ENCODE data around the gene PTPRK.
"Not testable (repeated sequence)": the region's sequence is repeated elsewhere in the genome, so short reads cannot be mapped to it uniquely, and the experiment has no call there.

Gene PTPRK

GRCh38 chr6:128493877-128494276 lies 26.5 kb downstream of the PTPRK start:
- no peak for TF ChIP-seq CTCF (IDR thresholded peaks at IDR 0.05; ENCODE audit: control insufficient read depth, insufficient read depth, low read depth, low read length, missing control alignments)
- H3K4me3 ChIP-seq (ENCODE audit: control insufficient read depth, low read depth, low read length), result no peak overlapping the region

GRCh38 chr6:128492386-128492785 lies 28.0 kb downstream of the PTPRK start:
- H3K4me3 ChIP-seq (ENCODE audit: control insufficient read depth, low read depth, low read length), result no peak overlapping the region
- TF ChIP-seq CTCF (IDR thresholded peaks at IDR 0.05; ENCODE audit: control insufficient read depth, insufficient read depth, low read depth, low read length, missing control alignments), result no peak
- DNase-seq (ENCODE audit: low read depth), result no peak

More at GRCh38 chr6:128493877-128494276, 26.5 kb downstream of the PTPRK start:
- DNase-seq (ENCODE audit: low read depth), result no peak

GRCh38 chr6:128491610-128492206 lies 28.7 kb downstream of the PTPRK start:
- DNase-seq (ENCODE audit: low read depth), result no peak
- H3K4me3 ChIP-seq (ENCODE audit: control insufficient read depth, low read depth, low read length), result no peak overlapping the region
- TF ChIP-seq CTCF (IDR thresholded peaks at IDR 0.05; ENCODE audit: control insufficient read depth, insufficient read depth, low read depth, low read length, missing control alignments), result no peak

GRCh38 chr6:128491100-128491581 lies 29.3 kb downstream of the PTPRK start:
- no peak overlapping the region for H3K4me3 ChIP-seq (ENCODE audit: control insufficient read depth, low read depth, low read length)
- TF ChIP-seq CTCF (IDR thresholded peaks at IDR 0.05; ENCODE audit: control insufficient read depth, insufficient read depth, low read depth, low read length, missing control alignments), result no peak
- no peak for DNase-seq (ENCODE audit: low read depth)

GRCh38 chr6:128487746-128488145 lies 32.7 kb downstream of the PTPRK start:
- H3K4me3 ChIP-seq (ENCODE audit: control insufficient read depth, low read depth, low read length), result no peak overlapping the region

GRCh38 chr6:128487055-128487454 lies 33.3 kb downstream of the PTPRK start:
- DNase-seq (ENCODE audit: low read depth), result no peak
- H3K4me3 ChIP-seq (ENCODE audit: control insufficient read depth, low read depth, low read length), result no peak overlapping the region
- peak; percentile 16 for TF ChIP-seq CTCF (IDR thresholded peaks at IDR 0.05; ENCODE audit: control insufficient read depth, insufficient read depth, low read depth, low read length, missing control alignments)

More at GRCh38 chr6:128487746-128488145, 32.7 kb downstream of the PTPRK start:
- no peak for DNase-seq (ENCODE audit: low read depth)
- no peak for TF ChIP-seq CTCF (IDR thresholded peaks at IDR 0.05; ENCODE audit: control insufficient read depth, insufficient read depth, low read depth, low read length, missing control alignments)

- DNase-seq (ENCODE audit: low read depth); H3K4me3 ChIP-seq (ENCODE audit: control insufficient read depth, low read depth, low read length): not testable (repeated sequence)
These were observed 33.8 kb downstream of the PTPRK start for GRCh38 chr6:128486580-128486979.
